ENCODE measurements around the gene AHRR. TPM values are rescaled to one million over a fixed set of nuclear protein-coding genes. Genes with fewer than 3 reads are reported as not detected.

Gene AHRR
- total RNA-seq, 1 donor from 2014 or later = not detected

DNA sequence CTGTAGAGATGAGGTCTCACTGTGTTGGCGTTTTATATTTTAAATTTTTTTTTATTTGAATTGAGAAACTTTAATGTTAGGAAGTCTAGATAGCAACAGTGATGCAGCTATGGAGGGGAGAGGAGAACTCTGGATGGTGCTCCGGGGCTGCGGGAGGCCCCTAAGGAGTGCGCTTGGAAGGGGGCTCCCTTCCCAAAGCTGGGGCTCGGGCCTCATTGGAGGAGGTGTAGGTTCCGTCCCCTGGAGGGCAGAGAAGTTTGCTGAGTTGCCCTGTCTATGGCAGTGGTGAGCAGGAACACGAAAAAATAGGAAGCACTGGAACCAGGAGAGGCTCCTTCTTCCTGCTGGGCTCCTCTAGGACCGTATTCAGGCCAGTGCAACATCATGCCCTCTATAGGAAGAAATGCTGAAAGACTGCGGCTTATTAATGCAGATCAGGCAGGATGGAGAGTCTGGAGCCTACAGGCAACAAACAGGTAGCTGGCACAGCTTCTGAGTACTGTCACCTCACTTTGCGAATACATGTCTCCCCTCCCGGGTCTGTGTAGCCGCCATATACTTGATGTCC lies 16.1 kb downstream of the AHRR start:
- no peak overlapping the region for H3K27ac ChIP-seq
- no peaks in the 10 kb centered on the region for H3K36me3 ChIP-seq
- intact Hi-C loops (cut with DNase I) = no loop called here
- DNase-seq (ENCODE audit: low spot score in 2 of 2) = no peak
- H3K27me3 ChIP-seq = no peaks in the 10 kb centered on the region
- H3K4me3 ChIP-seq = no peak overlapping the region
- TF ChIP-seq, protein P1, sequence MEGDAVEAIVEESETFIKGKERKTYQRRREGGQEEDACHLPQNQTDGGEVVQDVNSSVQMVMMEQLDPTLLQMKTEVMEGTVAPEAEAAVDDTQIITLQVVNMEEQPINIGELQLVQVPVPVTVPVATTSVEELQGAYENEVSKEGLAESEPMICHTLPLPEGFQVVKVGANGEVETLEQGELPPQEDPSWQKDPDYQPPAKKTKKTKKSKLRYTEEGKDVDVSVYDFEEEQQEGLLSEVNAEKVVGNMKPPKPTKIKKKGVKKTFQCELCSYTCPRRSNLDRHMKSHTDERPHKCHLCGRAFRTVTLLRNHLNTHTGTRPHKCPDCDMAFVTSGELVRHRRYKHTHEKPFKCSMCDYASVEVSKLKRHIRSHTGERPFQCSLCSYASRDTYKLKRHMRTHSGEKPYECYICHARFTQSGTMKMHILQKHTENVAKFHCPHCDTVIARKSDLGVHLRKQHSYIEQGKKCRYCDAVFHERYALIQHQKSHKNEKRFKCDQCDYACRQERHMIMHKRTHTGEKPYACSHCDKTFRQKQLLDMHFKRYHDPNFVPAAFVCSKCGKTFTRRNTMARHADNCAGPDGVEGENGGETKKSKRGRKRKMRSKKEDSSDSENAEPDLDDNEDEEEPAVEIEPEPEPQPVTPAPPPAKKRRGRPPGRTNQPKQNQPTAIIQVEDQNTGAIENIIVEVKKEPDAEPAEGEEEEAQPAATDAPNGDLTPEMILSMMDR (IDR thresholded peaks at IDR 0.05) = no peak
- no peaks in the 10 kb centered on the region for H3K9me3 ChIP-seq
- no peaks in the 10 kb centered on the region for H3K4me1 ChIP-seq

DNA sequence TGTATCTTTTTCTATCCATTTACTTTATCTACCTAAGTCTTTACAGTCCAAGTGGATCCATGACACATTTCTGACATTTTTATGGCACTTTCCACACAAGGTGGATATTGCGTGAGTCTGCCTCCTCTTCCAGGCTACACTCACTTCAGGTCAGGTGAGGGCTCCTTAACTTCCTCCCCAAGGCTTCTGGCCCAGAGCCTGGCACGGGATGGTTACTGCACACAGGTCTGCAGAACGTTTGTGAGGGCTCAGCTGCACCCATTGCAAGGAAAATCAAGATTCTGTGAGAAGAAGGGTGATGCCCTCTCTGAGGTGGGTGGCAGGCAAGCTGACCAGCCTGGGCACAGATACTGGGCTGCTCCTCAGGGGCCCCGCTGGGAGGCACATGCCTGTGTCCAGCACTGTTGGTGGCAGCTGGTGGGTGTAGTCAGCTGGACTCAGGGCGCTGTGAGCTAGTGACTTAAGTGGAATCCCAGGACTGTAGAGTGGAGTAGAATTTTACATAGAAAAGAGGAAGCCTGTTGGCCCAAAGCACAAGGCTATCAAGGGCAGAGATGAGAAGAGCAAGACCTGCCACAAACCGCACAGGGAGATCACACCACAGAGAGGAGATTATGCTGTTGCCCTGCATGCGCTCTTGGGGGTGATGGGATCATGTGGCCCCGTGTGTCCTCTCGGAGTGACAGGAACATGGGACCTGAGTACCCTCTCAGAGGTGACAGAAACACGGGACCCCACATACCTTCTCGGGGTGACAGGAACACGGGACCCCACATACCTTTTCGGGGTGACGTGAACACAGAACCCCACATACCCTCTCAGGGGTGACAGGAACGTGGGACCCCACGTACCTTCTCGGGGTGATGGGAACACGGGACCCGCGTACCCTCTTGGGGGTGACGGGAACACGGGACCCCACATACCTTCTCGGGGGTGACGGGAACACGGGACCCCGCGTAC lies 21.3 kb downstream of the AHRR start:
- no peak overlapping the region for H3K27ac ChIP-seq
- H3K36me3 ChIP-seq = no peaks in the 10 kb centered on the region
- DNase-seq (ENCODE audit: low spot score in 2 of 2) = no peak
- H3K4me3 ChIP-seq = no peak overlapping the region
- TF ChIP-seq, protein P1 (IDR thresholded peaks at IDR 0.05) = no peak
- intact Hi-C loops (cut with DNase I) = no loop called here
- no peaks in the 10 kb centered on the region for H3K9me3 ChIP-seq
- no peaks in the 10 kb centered on the region for H3K4me1 ChIP-seq
- H3K27me3 ChIP-seq = no peaks in the 10 kb centered on the region

DNA sequence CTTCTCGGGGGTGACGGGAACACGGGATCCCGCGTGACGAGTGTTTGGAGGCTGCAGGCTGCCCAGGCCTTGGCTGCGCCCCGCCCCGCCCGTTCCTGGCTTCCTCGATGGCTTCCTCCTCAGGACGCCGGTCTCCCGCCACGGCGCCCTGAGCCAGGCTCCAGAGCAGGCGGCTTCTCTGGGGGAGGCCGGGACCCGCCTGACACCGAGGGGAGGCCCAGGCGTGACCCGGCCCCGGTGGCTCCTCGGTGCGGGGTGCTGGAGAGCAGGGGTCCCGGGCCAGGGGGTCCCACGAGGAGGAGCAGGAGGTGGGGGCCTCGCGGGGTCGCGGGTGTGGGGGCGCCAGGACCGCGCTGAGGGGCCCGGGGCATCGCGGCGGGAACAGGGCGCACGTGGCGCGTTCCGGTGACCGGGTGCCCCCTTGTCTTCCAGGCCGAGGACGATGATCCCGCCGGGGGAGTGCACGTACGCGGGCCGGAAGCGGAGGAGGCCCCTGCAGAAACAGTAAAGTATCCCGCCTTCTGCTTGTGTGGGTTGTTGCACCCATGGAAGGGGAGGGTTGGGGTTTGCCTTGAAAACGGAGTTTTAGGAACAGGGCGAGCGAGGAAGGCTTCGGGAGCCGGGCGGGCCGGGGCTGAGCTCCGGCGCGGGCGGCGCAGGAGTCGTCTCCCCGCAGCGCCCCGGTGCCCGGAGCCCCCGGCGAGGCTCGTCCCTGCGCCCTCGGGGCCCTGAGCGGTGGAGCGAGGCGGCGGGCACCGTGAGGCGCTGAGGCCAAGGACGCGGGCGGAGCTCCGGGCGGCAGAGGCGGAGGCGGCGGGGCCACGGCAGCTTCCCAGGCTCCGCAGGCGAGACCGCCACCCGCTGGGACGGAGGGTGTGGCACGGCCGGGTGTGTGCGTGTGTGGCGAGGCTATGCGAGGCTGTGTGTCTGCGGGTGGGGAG lies 22.2 kb downstream of the AHRR start:
- intact Hi-C loops (cut with DNase I) = no loop called here
- DNase-seq (ENCODE audit: low spot score in 2 of 2) = no peak
- Histone ChIP-seq H3K4me3 (peak overlapping the region; percentile 47 to 61), H3K27me3 (no peaks in the 10 kb centered on the region), H3K36me3 (no peaks in the 10 kb centered on the region), H3K4me1 (no peaks in the 10 kb centered on the region), H3K27ac (no peak overlapping the region), H3K9me3 (no peaks in the 10 kb centered on the region)
- TF ChIP-seq, protein P1 (IDR thresholded peaks at IDR 0.05) = no peak

DNA sequence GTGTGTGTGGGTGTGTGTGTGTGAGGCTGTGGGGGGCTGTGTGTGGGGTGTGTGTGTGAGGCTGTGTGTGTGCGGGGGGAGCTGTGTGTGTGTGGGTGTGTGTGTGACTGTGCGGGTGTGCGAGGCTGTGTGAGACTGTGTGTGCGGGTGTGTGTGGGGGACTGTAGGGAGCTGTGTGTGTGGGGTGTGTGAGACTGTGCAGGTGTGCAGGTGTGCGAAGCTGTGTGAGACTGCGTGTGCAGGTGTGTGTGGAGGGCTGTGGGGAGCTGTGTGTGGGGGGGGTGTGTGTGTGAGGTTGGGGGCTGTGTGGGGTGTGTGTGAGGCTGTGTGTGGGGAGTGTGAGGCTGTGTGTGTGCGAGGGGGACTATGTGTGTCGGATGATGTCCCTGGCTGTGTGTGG lies 23.2 kb downstream of the AHRR start:
- no peak overlapping the region for H3K27ac ChIP-seq
- H3K36me3 ChIP-seq = no peaks in the 10 kb centered on the region
- H3K4me3 ChIP-seq = no peak overlapping the region
- TF ChIP-seq, protein P1 (IDR thresholded peaks at IDR 0.05) = no peak
- no peak for DNase-seq (ENCODE audit: low spot score in 2 of 2)
- no peaks in the 10 kb centered on the region for H3K9me3 ChIP-seq
- no peaks in the 10 kb centered on the region for H3K4me1 ChIP-seq
- H3K27me3 ChIP-seq = no peaks in the 10 kb centered on the region
- intact Hi-C loops (cut with DNase I) = no loop called here

DNA sequence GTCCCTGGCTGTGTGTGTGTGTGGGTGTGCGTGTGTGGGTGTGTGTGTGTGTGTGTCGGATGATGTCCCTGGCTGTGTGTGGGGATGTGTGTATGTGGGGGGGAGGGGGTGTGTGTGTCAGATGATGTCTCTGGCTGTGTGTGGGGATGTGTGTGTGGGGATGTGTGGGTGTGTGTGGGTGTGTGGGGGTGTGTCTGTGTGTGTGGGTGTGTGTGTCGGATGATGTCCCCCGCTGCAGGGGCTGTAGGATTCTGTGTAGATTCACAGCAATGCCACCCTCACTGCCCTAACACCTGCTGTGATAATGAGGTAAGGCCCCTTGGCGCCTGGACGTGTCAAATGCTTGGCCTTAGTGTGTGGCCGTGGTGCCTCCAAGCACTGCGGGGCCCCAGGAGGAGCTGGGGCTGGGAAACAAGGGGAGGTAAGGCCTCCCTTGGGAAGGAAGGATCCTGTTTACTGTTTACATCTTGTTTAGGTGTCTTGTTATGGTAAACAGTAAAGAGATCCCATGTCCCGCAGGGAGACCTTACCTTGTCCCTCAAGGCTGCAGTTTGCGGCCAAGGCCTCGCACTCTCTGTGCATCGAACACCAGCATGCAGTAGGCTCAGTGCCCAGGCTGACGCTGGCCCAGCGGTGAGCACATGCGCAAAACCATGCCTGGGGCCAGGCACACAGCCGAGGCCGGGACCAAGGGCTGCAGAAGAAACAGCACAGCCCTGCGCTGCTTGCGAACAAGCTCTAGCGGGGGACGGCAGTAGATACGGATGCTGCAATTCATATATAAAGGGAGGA lies 24.1 kb downstream of the AHRR start:
- H3K27me3 ChIP-seq = no peaks in the 10 kb centered on the region
- no peaks in the 10 kb centered on the region for H3K9me3 ChIP-seq
- no peak overlapping the region for H3K27ac ChIP-seq
- no peak overlapping the region for H3K4me3 ChIP-seq
- no peaks in the 10 kb centered on the region for H3K36me3 ChIP-seq
- TF ChIP-seq, protein P1 (IDR thresholded peaks at IDR 0.05) = no peak
- no peaks in the 10 kb centered on the region for H3K4me1 ChIP-seq
- DNase-seq (ENCODE audit: low spot score in 2 of 2) = no peak
- intact Hi-C loops (cut with DNase I) = no loop called here

Measured in ascending aorta (tissue), 2 donors.